Measurements from ENCODE around the gene PTGES3L. TPM values are rescaled to one million over a fixed set of nuclear protein-coding genes. Genes with fewer than 3 reads are reported as not detected.
A peak's percentile ranks its signal among the peaks of the same experiment; 100 is the strongest.
"Not testable (repeated sequence)": the region's sequence is repeated elsewhere in the genome, so short reads cannot be mapped to it uniquely, and the experiment has no call there.

The PTGES3L gene
- total and polyA plus RNA-seq, 10 donors: 0.61 to 1.8 (median 0.93) TPM; not detected in 1

DNA sequence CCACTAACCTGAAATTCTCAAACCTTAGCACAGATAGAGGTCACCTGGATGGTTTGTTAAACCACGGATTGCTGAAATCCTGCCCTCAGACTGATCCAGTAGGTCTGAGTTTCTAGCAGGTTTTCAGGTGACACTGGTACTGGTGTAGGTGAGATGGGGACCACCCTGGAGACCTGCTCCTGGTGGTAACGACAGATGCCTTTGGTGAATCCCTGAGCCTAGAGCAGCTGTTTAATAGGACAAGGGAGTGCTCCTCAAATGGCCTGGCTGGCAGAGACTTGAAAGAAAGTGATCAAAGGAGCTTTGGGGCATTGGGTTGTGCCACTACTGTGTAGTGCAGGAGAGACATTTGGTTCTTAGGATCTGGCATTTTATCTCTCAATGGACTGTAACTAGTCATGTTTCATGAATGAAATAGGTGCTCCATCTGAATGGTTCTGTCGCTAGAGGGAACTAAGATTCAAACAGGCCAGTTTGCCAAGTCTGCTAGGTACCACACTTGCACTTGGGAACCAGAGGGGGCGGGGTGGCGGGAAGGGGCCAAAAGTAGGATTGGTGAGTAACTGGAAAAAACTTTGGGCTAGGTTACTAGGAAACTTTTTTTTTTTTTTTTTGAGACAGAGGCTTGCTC, 23.8 kb upstream of the PTGES3L start:
- TF ChIP-seq, protein P1, sequence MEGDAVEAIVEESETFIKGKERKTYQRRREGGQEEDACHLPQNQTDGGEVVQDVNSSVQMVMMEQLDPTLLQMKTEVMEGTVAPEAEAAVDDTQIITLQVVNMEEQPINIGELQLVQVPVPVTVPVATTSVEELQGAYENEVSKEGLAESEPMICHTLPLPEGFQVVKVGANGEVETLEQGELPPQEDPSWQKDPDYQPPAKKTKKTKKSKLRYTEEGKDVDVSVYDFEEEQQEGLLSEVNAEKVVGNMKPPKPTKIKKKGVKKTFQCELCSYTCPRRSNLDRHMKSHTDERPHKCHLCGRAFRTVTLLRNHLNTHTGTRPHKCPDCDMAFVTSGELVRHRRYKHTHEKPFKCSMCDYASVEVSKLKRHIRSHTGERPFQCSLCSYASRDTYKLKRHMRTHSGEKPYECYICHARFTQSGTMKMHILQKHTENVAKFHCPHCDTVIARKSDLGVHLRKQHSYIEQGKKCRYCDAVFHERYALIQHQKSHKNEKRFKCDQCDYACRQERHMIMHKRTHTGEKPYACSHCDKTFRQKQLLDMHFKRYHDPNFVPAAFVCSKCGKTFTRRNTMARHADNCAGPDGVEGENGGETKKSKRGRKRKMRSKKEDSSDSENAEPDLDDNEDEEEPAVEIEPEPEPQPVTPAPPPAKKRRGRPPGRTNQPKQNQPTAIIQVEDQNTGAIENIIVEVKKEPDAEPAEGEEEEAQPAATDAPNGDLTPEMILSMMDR (IDR thresholded peaks at IDR 0.05 in 8 of 11, conservative IDR thresholded peaks at IDR 0.05 in 3 of 11): no peak
- no peak for TF ChIP-seq POLR2A (IDR thresholded peaks at IDR 0.05)
- TF ChIP-seq POLR2AphosphoS5 (IDR thresholded peaks at IDR 0.05): no peak
- Histone ChIP-seq H3K4me1 (peaks cover 26 to 82% (median 66%) of the 10 kb centered on the region in 6 donors), H3K27ac (peak overlapping the region in 3 of 8 donors; percentile 0 to 79 (median 38)), H3K4me3 (no peak overlapping the region), H3K9me3 (no peaks in the 10 kb centered on the region), H3K27me3 (replicated peaks in 1 of 7) (no peaks in the 10 kb centered on the region), H3K36me3 (peaks cover 0 to 60% (median 45%) of the 10 kb centered on the region in 6 donors)
- 83 to 91% (median 84%) methylated on average over 5 of the region's 5 CpGs for WGBS, 5 donors
- no peak for DNase-seq
- intact Hi-C loops (cut with DNase I; ENCODE audit: low total_unique reads): no loop called here

DNA sequence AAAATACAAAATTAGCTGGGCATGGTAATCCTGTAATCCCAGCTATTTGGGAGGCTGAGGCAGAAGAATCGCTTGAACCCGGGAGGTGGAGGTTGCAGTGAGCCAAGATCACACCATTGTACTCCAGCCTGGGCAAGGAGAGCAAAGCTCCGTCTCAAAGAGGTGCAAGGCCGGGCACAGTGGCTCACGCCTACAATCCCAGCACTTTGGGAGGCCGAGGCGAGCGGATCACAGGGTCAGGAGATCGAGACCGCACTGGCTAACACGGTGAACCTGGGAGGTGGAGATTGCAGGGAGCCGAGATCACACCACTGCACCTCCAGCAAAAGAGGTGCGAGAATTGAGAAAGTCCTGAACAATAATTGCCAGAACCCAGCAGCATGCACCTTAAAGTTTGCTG, 21.0 kb upstream of the PTGES3L start:
- peaks cover 0 to 60% (median 45%) of the 10 kb centered on the region in 6 donors for H3K36me3 ChIP-seq
- H3K27ac ChIP-seq: peak overlapping the region in 6 of 8 donors; percentile 59 to 80 (median 77)
- intact Hi-C loops (cut with DNase I; ENCODE audit: low total_unique reads); H3K27me3 ChIP-seq (replicated peaks in 1 of 7); H3K4me3 ChIP-seq; DNase-seq; H3K9me3 ChIP-seq: not testable (repeated sequence)
- peaks cover 13 to 68% (median 52%) of the 10 kb centered on the region in 6 donors for H3K4me1 ChIP-seq
- 90 to 96% (median 94%) methylated on average over 13 of the region's 13 CpGs for WGBS, 5 donors
- peak in 2 of 3 donors; percentile 31 to 51 for TF ChIP-seq POLR2AphosphoS5 (IDR thresholded peaks at IDR 0.05)

DNA sequence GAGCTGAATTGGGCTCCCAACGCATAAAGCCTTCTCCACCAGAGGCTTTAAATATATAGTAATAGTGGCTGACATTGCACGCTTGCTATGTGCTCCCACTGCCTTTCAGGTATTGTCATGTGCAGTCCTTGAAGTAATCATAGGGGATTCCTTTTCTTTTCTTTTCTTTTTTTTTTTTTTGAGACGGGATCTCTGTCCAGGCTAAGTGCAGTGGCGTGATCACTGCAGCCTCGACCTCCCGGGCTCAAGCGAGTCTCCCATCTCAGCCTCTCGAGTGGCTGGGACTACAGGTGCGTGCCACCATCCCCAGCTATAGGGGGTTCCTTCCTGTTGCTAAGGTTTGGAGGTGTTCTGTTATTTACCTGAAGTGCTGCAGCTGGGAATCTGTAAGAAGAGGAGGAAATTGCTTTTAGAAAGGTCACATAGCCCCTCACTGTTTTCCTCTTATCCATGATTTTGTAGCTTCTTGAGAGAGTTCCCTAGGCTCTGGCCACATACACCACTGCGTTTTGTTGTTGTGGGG, 19.2 kb upstream of the PTGES3L start:
- intact Hi-C loops (cut with DNase I; ENCODE audit: low total_unique reads): no loop called here
- no peak for DNase-seq
- Histone ChIP-seq H3K27me3 (replicated peaks in 1 of 7) (no peaks in the 10 kb centered on the region), H3K4me1 (peaks cover 13 to 66% (median 52%) of the 10 kb centered on the region in 6 donors), H3K27ac (peak overlapping the region; percentile 82 to 96 (median 91)), H3K4me3 (peak overlapping the region; percentile 62 to 97 (median 73)), H3K9me3 (no peaks in the 10 kb centered on the region), H3K36me3 (peaks cover 0 to 62% (median 43%) of the 10 kb centered on the region in 6 donors)
- 7 to 21% (median 15%) methylated on average over 10 of the region's 10 CpGs for WGBS, 5 donors
- no peak for TF ChIP-seq POLR2AphosphoS5 (IDR thresholded peaks at IDR 0.05)
- TF ChIP-seq, protein P1 (IDR thresholded peaks at IDR 0.05 in 8 of 11, conservative IDR thresholded peaks at IDR 0.05 in 3 of 11): no peak

DNA sequence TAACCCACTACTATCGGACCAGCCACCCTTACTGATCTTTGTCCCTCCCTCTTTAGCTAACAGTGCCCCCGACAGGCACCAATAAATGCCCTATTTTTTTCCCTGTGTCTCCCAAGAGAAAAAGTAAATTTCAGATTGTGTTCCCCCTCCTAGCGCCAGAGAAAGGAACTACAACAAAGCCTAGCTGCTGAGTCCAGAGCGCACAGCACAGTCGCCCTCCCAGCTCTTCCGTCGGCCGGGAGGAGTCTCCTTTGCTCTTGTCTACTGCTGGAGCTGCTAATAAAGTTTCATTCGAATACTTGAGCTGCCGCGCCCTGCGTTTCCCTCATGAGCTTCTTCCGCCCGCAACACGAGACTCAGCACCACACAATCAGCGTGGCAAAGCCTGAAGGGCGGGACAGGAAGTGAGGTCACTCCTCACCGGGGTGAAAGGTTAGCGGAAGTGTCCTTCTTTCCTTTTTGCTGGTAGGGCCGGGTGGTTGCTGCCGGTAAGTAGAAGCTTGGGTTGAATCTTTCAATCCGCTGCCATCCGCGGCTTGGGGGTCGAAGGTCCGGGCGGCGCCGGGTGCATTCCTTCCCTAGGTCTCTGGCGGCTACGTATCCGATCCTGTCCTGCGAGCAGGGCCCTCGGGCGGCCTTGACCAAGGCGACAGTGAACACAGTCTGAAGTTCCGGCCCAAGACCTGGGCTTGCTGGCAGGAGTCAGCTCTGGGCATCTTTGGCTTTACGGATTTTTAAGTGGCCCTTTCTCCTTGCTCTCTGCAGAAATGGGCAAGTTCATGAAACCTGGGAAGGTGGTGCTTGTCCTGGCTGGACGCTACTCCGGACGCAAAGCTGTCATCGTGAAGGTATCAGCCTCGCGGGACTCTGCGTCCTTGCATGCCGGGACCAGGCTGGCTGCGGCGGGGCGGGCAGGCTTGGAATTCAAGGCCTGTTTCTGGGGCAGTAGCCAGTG, 18.4 kb upstream of the PTGES3L start, which contains the start of gene RPL27:
RPL27 (plus strand) TSS at position 436 of the 955 bp plus-strand sequence; CDS start at position 768, 332 bp downstream.
- H3K27me3 ChIP-seq (replicated peaks in 1 of 7): no peaks in the 10 kb centered on the region
- no peaks in the 10 kb centered on the region for H3K9me3 ChIP-seq
- TF ChIP-seq, protein P1 (IDR thresholded peaks at IDR 0.05 in 8 of 11, conservative IDR thresholded peaks at IDR 0.05 in 3 of 11): peak; percentile 93 to 100 (median 99)
- TF ChIP-seq POLR2AphosphoS5 (IDR thresholded peaks at IDR 0.05): peak; percentile 95 to 98 (median 95)
- peak in 1 of 3 donors; percentile 23 for TF ChIP-seq POLR2A (IDR thresholded peaks at IDR 0.05)
- peaks cover 0 to 62% (median 42%) of the 10 kb centered on the region in 6 donors for H3K36me3 ChIP-seq
- intact Hi-C loops (cut with DNase I; ENCODE audit: low total_unique reads): no loop called here
- peak; percentile 98 for DNase-seq
- peaks cover 13 to 60% (median 48%) of the 10 kb centered on the region in 6 donors for H3K4me1 ChIP-seq
- peak within 1 kb of the TSS; percentile 82 to 96 (median 91) for H3K27ac ChIP-seq
- 0 to 1% (median 0%) methylated on average over 35 to 49 of the region's 49 CpGs for WGBS, 5 donors
- peak within 1 kb of the TSS; percentile 62 to 97 (median 73) for H3K4me3 ChIP-seq

Data from spleen (tissue), 11 donors.